Aorta (tissue), 5 donors: ENCODE measurements around the gene IRAK3. TPM values are rescaled to one million over a fixed set of nuclear protein-coding genes. Genes with fewer than 3 reads are reported as not detected.
"Not testable (repeated sequence)": the region's sequence is repeated elsewhere in the genome, so short reads cannot be mapped to it uniquely, and the experiment has no call there.

Source experiments
- ATAC-seq: fragments of 200-7000 bp; cut with Tn5 transposase; one replicate; pipeline ENCODE4 v1.9.1; 2022; ENCODE audit warnings: moderate library complexity; ENCODE audit not compliant: low FRiP score
- DNase-seq, 2 donors: peaks; one replicate each; pipeline ENCODE4 v3.0.0-alpha.2; 2020
- H3K27ac ChIP-seq, 2 donors: one replicate each; pipeline ENCODE4 v1.5.1; 2013; ENCODE audit warnings: low read length in 2 of 2, mild to moderate bottlenecking in 2 of 2, moderate library complexity in 2 of 2, control low read depth in 1 of 2, inconsistent platforms in 1 of 2, low read depth in 1 of 2
- H3K27me3 ChIP-seq, 2 donors: one replicate each; pipeline ENCODE4 v1.6.1; 2013; ENCODE audit warnings: control low read depth in 1 of 2, low read length in 1 of 2, mild to moderate bottlenecking in 1 of 2, moderate library complexity in 1 of 2; ENCODE audit not compliant: insufficient read depth in 2 of 2, control insufficient read depth in 1 of 2
- H3K36me3 ChIP-seq, 2 donors: one replicate each; pipeline ENCODE4 v1.6.1; 2013; ENCODE audit warnings: control low read depth in 1 of 2, low read length in 1 of 2, mild to moderate bottlenecking in 1 of 2; ENCODE audit not compliant: insufficient read depth in 2 of 2, control insufficient read depth in 1 of 2
- H3K4me1 ChIP-seq, 2 donors: one replicate each; pipeline ENCODE4 v1.6.1; 2013; ENCODE audit warnings: low read length in 2 of 2, control low read depth in 1 of 2, mild to moderate bottlenecking in 1 of 2, moderate library complexity in 1 of 2; ENCODE audit not compliant: insufficient read depth in 2 of 2, control insufficient read depth in 1 of 2
- H3K4me3 ChIP-seq, 2 donors: one replicate each; pipeline ENCODE4 v1.5.1; 2013; ENCODE audit warnings: low read length in 2 of 2, control low read depth in 1 of 2, mild to moderate bottlenecking in 1 of 2
- H3K9me3 ChIP-seq: one replicate; pipeline ENCODE4 v1.6.1; 2013; ENCODE audit warnings: mild to moderate bottlenecking, low read length; ENCODE audit not compliant: control insufficient read depth
- WGBS, 2 donors: extraction: QIAGEN DNeasy Blood & Tissue Kit; methylation state at CpG; one replicate each; pipeline ENCODE4 v1.1.7; 2013; 5-methylcytosine and 5-hydroxymethylcytosine counted together
- intact Hi-C, 2 donors: fragments of 100-400 bp; cut with DNase I; formaldehyde crosslinking; loops; one replicate each; pipeline versions ENCODE4 v1.14.2 to v1.15.0; 2022
- polyA plus RNA-seq, 2 donors: library from polyadenylated mRNA; stranded (reverse); fragments of 200-250 nt; gene quantifications; one replicate each; pipeline ENCODE4 v1.2.3, GENCODE V29; 2013
- total RNA-seq, 2 donors: library from RNA; stranded (reverse); fragmentation: NEBNext Ultra II Directional; extraction: Animal tissue kit (Norgen Biotek cat#: 25700); gene quantifications; one replicate each; pipeline ENCODE4 v1.2.1, GENCODE V29; 2021
- donor health status: healthy with polysubstance abuse.
- donor health status: Bipolar disorder and iron deficiency.
- donor health status: DM: no; HTN: no; CAD: no.
- donor health status: DM: no; HTN: no; CAD: no.
- donor health status: DM: yes; HTN: yes; CAD: no.

IRAK3 gene
- total and polyA plus RNA-seq, 4 donors, result 5.0 to 32.2 (median 18.6) TPM

GRCh38 chr12:66213011-66213410 is 24.0 kb downstream of the IRAK3 start:
- DNase-seq, ATAC-seq, intact Hi-C loops, H3K9me3 ChIP-seq, H3K27ac ChIP-seq, H3K4me3 ChIP-seq, H3K27me3 ChIP-seq, H3K4me1 ChIP-seq, H3K36me3 ChIP-seq: not testable (repeated sequence)
- 90 to 94% methylated on average over 3 of the region's 3 CpGs for WGBS, 2 donors

- Histone ChIP-seq H3K4me3 (no peak overlapping the region), H3K27me3 (no peaks in the 10 kb centered on the region), H3K4me1 (no peaks in the 10 kb centered on the region), H3K36me3 (no peaks in the 10 kb centered on the region), H3K9me3 (no peaks in the 10 kb centered on the region), H3K27ac (no peak overlapping the region)
- ATAC-seq (no peak), DNase-seq (no peak)
- WGBS, 2 donors, result 63 to 66% methylated on average over 4 of the region's 4 CpGs
- intact Hi-C loops, result no loop called here
These were observed 28.4 kb downstream of the IRAK3 start for GRCh38 chr12:66217342-66217917.

- H3K4me1 ChIP-seq, result no peaks in the 10 kb centered on the region
- H3K27ac ChIP-seq, result no peak overlapping the region
- no peaks in the 10 kb centered on the region for H3K9me3 ChIP-seq
- H3K36me3 ChIP-seq, result peaks cover 0 to 4% of the 10 kb centered on the region in 2 donors
- H3K4me3 ChIP-seq, result no peak overlapping the region
- no peaks in the 10 kb centered on the region for H3K27me3 ChIP-seq
- intact Hi-C loops, result no loop called here
- DNase-seq (no peak), ATAC-seq (no peak)
These were observed 39.4 kb downstream of the IRAK3 start for GRCh38 chr12:66228462-66228861.

- 28 to 32% methylated on average over 3 of the region's 3 CpGs for WGBS, 2 donors
- no peak for ATAC-seq
- H3K27me3 ChIP-seq, result no peaks in the 10 kb centered on the region
These were observed 43.2 kb downstream of the IRAK3 start for GRCh38 chr12:66232263-66232662.

GRCh38 chr12:66234037-66234693 is 45.2 kb downstream of the IRAK3 start:
- DNase-seq, result peak in 1 of 2 donors; percentile 70
- ATAC-seq, H3K4me3 ChIP-seq, H3K36me3 ChIP-seq, H3K27me3 ChIP-seq, H3K27ac ChIP-seq, H3K9me3 ChIP-seq, H3K4me1 ChIP-seq: not testable (repeated sequence)
- WGBS, 2 donors, result 86 to 88% methylated on average over 13 of the region's 13 CpGs
- intact Hi-C loops, result loop anchor here in 1 of 2 donors (10.0 kb wide), 1 partner anchor 59 kb away; no protein-coding TSS in a partner anchor

More at GRCh38 chr12:66232263-66232662, 43.2 kb downstream of the IRAK3 start:
- Histone ChIP-seq H3K4me3 (no peak overlapping the region), H3K36me3 (peaks cover 0 to 4% of the 10 kb centered on the region in 2 donors), H3K4me1 (no peaks in the 10 kb centered on the region), H3K27ac (no peak overlapping the region), H3K9me3 (no peaks in the 10 kb centered on the region)
- intact Hi-C loops, result loop anchor here in 1 of 2 donors (10.0 kb wide), 1 partner anchor 57 kb away; no protein-coding TSS in a partner anchor
- no peak for DNase-seq

GRCh38 chr12:66234773-66235625 is 46.0 kb downstream of the IRAK3 start:
- H3K36me3 ChIP-seq, H3K4me1 ChIP-seq, H3K27me3 ChIP-seq, H3K9me3 ChIP-seq: not testable (repeated sequence)
- Histone ChIP-seq H3K27ac (peak overlapping the region in 1 of 2 donors; percentile 59), H3K4me3 (peak overlapping the region; percentile 59 to 85)
- WGBS, 2 donors, result 3% methylated on average over 52 to 72 of the region's 72 CpGs
- intact Hi-C loops, result loop anchor here in 1 of 2 donors (10.0 kb wide), 1 partner anchor 60 kb away; no protein-coding TSS in a partner anchor
- DNase-seq (peak; percentile 74 to 86), ATAC-seq (peak; percentile 78)

GRCh38 chr12:66235626-66236281 is 46.7 kb downstream of the IRAK3 start:
- no peaks in the 10 kb centered on the region for H3K4me1 ChIP-seq
- H3K9me3 ChIP-seq, result no peaks in the 10 kb centered on the region
- no peak overlapping the region for H3K27ac ChIP-seq
- DNase-seq, result no peak
- H3K27me3 ChIP-seq, result no peaks in the 10 kb centered on the region
- 43 to 47% methylated on average over 5 of the region's 5 CpGs for WGBS, 2 donors
- H3K36me3 ChIP-seq, result no peaks in the 10 kb centered on the region
- no peak for ATAC-seq
- intact Hi-C loops, result loop anchor here in 1 of 2 donors (10.0 kb wide), 1 partner anchor 61 kb away; no protein-coding TSS in a partner anchor
- H3K4me3 ChIP-seq, result peak overlapping the region; percentile 59 to 85

GRCh38 chr12:66236282-66236675 is 47.3 kb downstream of the IRAK3 start:
- not testable (repeated sequence) for ATAC-seq, H3K4me3 ChIP-seq, H3K4me1 ChIP-seq, H3K9me3 ChIP-seq, H3K27me3 ChIP-seq, H3K36me3 ChIP-seq, DNase-seq, H3K27ac ChIP-seq
- 97 to 99% methylated on average over 4 of the region's 4 CpGs for WGBS, 2 donors
- intact Hi-C loops, result loop anchor here in 1 of 2 donors (10.0 kb wide), 1 partner anchor 61 kb away; no protein-coding TSS in a partner anchor
